Activated CD8-positive, alpha-beta memory T cell treated with anti-CD3 and anti-CD28 coated beads, Interleukin-2, amount 50 U/mL, for 1 hour (primary cell): ENCODE measurements around the gene LIN9.

Source experiments
- DNase-seq: peaks from one replicate; pipeline ENCODE4 v3.0.0-alpha.2; 2020; ENCODE audit errors: extremely low read depth

The LIN9 gene

GRCh38 chr1:226320930-226321329 is 12.0 kb upstream of the LIN9 start:
- no peak for DNase-seq

GRCh38 chr1:226318471-226318870 is 9.5 kb upstream of the LIN9 start:
- no peak for DNase-seq

GRCh38 chr1:226314055-226314454 is 5.1 kb upstream of the LIN9 start:
- no peak for DNase-seq

GRCh38 chr1:226312065-226312464 is 3.1 kb upstream of the LIN9 start:
- no peak for DNase-seq

GRCh38 chr1:226311376-226311775 is 2.4 kb upstream of the LIN9 start:
- no peak for DNase-seq

- no peak for DNase-seq
These were observed 1.8 kb upstream of the LIN9 start for GRCh38 chr1:226310637-226311195.

GRCh38 chr1:226310245-226310540 is 1.2 kb upstream of the LIN9 start:
- no peak for DNase-seq

GRCh38 chr1:226309398-226310244 is 657 bp upstream of the LIN9 start:
- no peak for DNase-seq

- DNase-seq = no peak
These were observed 720 bp downstream of the LIN9 start for GRCh38 chr1:226308166-226308722.

- DNase-seq = no peak
These were observed 2.5 kb downstream of the LIN9 start for GRCh38 chr1:226306425-226306824.

- DNase-seq = no peak
These were observed 3.8 kb downstream of the LIN9 start for GRCh38 chr1:226305184-226305583.

GRCh38 chr1:226304291-226304955 is 4.5 kb downstream of the LIN9 start:
- no peak for DNase-seq

- DNase-seq = no peak
These were observed 6.2 kb downstream of the LIN9 start for GRCh38 chr1:226302731-226303130.

GRCh38 chr1:226296911-226297310 is 12.1 kb downstream of the LIN9 start:
- DNase-seq = no peak

GRCh38 chr1:226293553-226293920 is 15.4 kb downstream of the LIN9 start:
- DNase-seq = no peak

GRCh38 chr1:226292874-226293552 is 16.0 kb downstream of the LIN9 start:
- no peak for DNase-seq

- DNase-seq = no peak
These were observed 21.4 kb downstream of the LIN9 start for GRCh38 chr1:226287587-226287986.

- no peak for DNase-seq
These were observed 27.9 kb downstream of the LIN9 start for GRCh38 chr1:226281058-226281457.

GRCh38 chr1:226279498-226279897 is 29.5 kb downstream of the LIN9 start:
- DNase-seq = no peak

GRCh38 chr1:226277897-226278296 is 31.1 kb downstream of the LIN9 start:
- DNase-seq = no peak

GRCh38 chr1:226276987-226277386 is 32.0 kb downstream of the LIN9 start:
- no peak for DNase-seq

GRCh38 chr1:226276077-226276682 is 32.8 kb downstream of the LIN9 start:
- no peak for DNase-seq
